ENCODE data around the gene STARD3NL.

DNA sequence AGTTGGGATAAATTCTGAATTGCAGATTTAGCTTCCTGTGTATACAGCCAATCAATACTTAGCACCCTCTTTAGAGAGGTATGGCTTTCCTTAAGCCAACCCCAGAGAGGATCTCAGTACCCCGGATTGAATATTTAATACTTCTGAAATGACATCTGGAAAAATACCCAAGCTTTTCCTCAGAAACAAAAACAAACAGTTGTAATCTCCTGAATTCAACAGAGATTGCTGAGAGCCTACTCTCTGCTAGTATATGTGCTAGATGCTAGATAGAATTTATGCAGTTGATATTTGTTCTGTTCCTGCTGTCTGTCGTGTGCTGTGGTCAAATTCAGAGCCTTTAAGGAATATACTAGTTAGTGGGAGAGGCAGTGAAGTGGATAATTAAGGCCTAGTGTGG, 21.1 kb downstream of the STARD3NL start:
- TF ChIP-seq CTCF (optimal IDR thresholded peaks at IDR 0.05 in 1 of 3, IDR thresholded peaks at IDR 0.05 in 1 of 3, conservative IDR thresholded peaks at IDR 0.05 in 1 of 3; ENCODE audit: extremely low read depth in 1 of 3, insufficient read depth in 2 of 3, low read length in 3 of 3) (no peak), EZH2 (IDR thresholded peaks at IDR 0.05; ENCODE audit: low read length) (no peak)

All from keratinocyte (primary cell).